ENCODE results near the gene LGALS9.

GRCh38 chr17:27666831-27667560 is 36.0 kb downstream of the LGALS9 start:
- TF ChIP-seq CTCF (IDR thresholded peaks at IDR 0.05; ENCODE audit: poor library complexity) (no peak), EZH2 (IDR thresholded peaks at IDR 0.05; ENCODE audit: borderline replicate concordance) (no peak), EZH2phosphoT487 (IDR thresholded peaks at IDR 0.05; ENCODE audit: low read depth, severe bottlenecking, unreplicated experiment) (no peak)
